Posterior cingulate gyrus (tissue), 11 donors: ENCODE measurements around the gene HOXD10.

Experiments used
- DNase-seq, 10 donors: peaks; one replicate each; pipeline versions ENCODE4 v3.0.0 to v3.0.0-alpha.2; 2020 to 2021; ENCODE audit warnings: mixed read lengths in 3 of 10
- intact Hi-C: fragments of 100-400 bp; cut with DNase I; formaldehyde crosslinking; loops from one replicate; pipeline ENCODE4 v1.15.1; 2023

HOXD10 gene

GRCh38 chr2:176130147-176130956 is 13.8 kb downstream of the HOXD10 start:
- no peak for DNase-seq
- intact Hi-C loops, result no loop called here

GRCh38 chr2:176130957-176131847 is 14.6 kb downstream of the HOXD10 start:
- no peak for DNase-seq
- intact Hi-C loops, result no loop called here

- intact Hi-C loops, result no loop called here
- DNase-seq, result no peak
These were observed 15.2 kb downstream of the HOXD10 start for GRCh38 chr2:176131848-176132158.

GRCh38 chr2:176132205-176133171 is 15.9 kb downstream of the HOXD10 start:
- intact Hi-C loops, result no loop called here
- no peak for DNase-seq

- intact Hi-C loops, result no loop called here
- DNase-seq, result no peak
These were observed 16.8 kb downstream of the HOXD10 start for GRCh38 chr2:176133389-176133788.

- intact Hi-C loops, result no loop called here
- DNase-seq, result no peak
These were observed 17.5 kb downstream of the HOXD10 start for GRCh38 chr2:176134035-176134434.

- DNase-seq, result no peak
- intact Hi-C loops, result no loop called here
These were observed 18.5 kb downstream of the HOXD10 start for GRCh38 chr2:176135035-176135440.

- DNase-seq, result no peak
- intact Hi-C loops, result no loop called here
These were observed 20.0 kb downstream of the HOXD10 start for GRCh38 chr2:176136374-176137251.

- intact Hi-C loops, result no loop called here
- no peak for DNase-seq
These were observed 20.6 kb downstream of the HOXD10 start for GRCh38 chr2:176137252-176137580.

GRCh38 chr2:176137906-176138305 is 21.3 kb downstream of the HOXD10 start:
- intact Hi-C loops, result no loop called here
- no peak for DNase-seq

- intact Hi-C loops, result no loop called here
- DNase-seq, result no peak
These were observed 21.9 kb downstream of the HOXD10 start for GRCh38 chr2:176138526-176138922.

GRCh38 chr2:176138923-176139660 is 22.5 kb downstream of the HOXD10 start:
- no peak for DNase-seq
- intact Hi-C loops, result no loop called here

- DNase-seq, result no peak
These were observed 23.3 kb downstream of the HOXD10 start for GRCh38 chr2:176139661-176140512.

GRCh38 chr2:176140513-176141317 is 24.1 kb downstream of the HOXD10 start:
- DNase-seq, result peak in 8 of 10 donors; percentile 31 to 95 (median 68)
- intact Hi-C loops, result loop anchor here (1.0 to 5.0 kb wide), 4 partner anchors 315 to 677 kb away; no protein-coding TSS in a partner anchor

More at GRCh38 chr2:176139661-176140512, 23.3 kb downstream of the HOXD10 start:
- intact Hi-C loops, result loop anchor here (1.0 to 5.0 kb wide), 4 partner anchors 315 to 677 kb away; no protein-coding TSS in a partner anchor

- intact Hi-C loops, result loop anchor here (5.0 kb wide), 2 partner anchors 495 to 675 kb away; no protein-coding TSS in a partner anchor
These were observed 25.7 kb downstream of the HOXD10 start for GRCh38 chr2:176142281-176142680.

GRCh38 chr2:176145085-176145969 is 28.7 kb downstream of the HOXD10 start:
- no peak for DNase-seq
- intact Hi-C loops, result no loop called here

More at GRCh38 chr2:176142281-176142680, 25.7 kb downstream of the HOXD10 start:
- no peak for DNase-seq
